Endothelial cell of umbilical vein (primary cell): Measurements from ENCODE around the gene SCN5A. TPM values are rescaled to one million over a fixed set of nuclear protein-coding genes. Genes with fewer than 3 reads are reported as not detected.

Experiments used
- BruUV-seq: library from RNA; stranded (reverse); fragments of 400-500 nt; replicated peaks from 2 replicates; lab custom pipeline; 2021; lab: Mats Ljungman, UMichigan
- CTCF ChIA-PET: fragments of 300-600, 350-600 bp; sonication (Branson Sonifier 250); formaldehyde crosslinking; loops from one replicate; lab custom pipeline; 2021; ENCODE audit warnings: antibody characterized with exemption, inconsistent platforms; lab: Charles Lee
- POLR2A ChIA-PET: fragments of 300-600, 350-600 bp; sonication (Branson Sonifier 250); formaldehyde crosslinking; loops from one replicate; lab custom pipeline; 2021; ENCODE audit warnings: antibody characterized with exemption, inconsistent platforms; lab: Charles Lee
- DNase-seq: peaks from one replicate; pipeline ENCODE4 v3.0.0-alpha.2; 2011; ENCODE audit warnings: low read depth, low spot score
- FAIRE-seq: peaks from 2 replicates; lab custom pipeline; 2011; peaks lifted over from hg19 to GRCh38; lab: Jason Lieb, UNC
- H2AFZ ChIP-seq: 2 replicates; pipeline ENCODE4 v1.6.0; 2012; ENCODE audit warnings: low read depth, low read length, control low read depth, inconsistent platforms
- H3K27ac ChIP-seq: 2 replicates; pipeline ENCODE4 v1.5.1; 2011; ENCODE audit warnings: low read depth, mild to moderate bottlenecking, control low read depth, low read length, moderate library complexity; ENCODE audit not compliant: insufficient read depth
- H3K27me3 ChIP-seq, 2 experiments: 2 replicates each; pipeline versions ENCODE4 v1.6.0 to v1.6.1; 2011; ENCODE audit warnings: low read length in 2 of 2, mixed read lengths in 1 of 2; ENCODE audit not compliant: control insufficient read depth in 2 of 2, insufficient read depth in 2 of 2
- H3K36me3 ChIP-seq, 2 experiments: 2 replicates in 1 of 2; 3 replicates in 1 of 2; pipeline ENCODE4 v1.5.1; 2011; ENCODE audit warnings: low read length in 2 of 2, mild to moderate bottlenecking in 1 of 2, moderate library complexity in 1 of 2; ENCODE audit not compliant: control insufficient read depth in 2 of 2, insufficient read depth in 2 of 2; ENCODE audit errors: extremely low read depth in 1 of 2
- H3K4me1 ChIP-seq: 3 replicates; pipeline ENCODE4 v1.5.1; 2011; ENCODE audit warnings: mild to moderate bottlenecking, low read length; ENCODE audit not compliant: control insufficient read depth, insufficient read depth; ENCODE audit errors: extremely low read depth
- H3K4me2 ChIP-seq: 2 replicates; pipeline ENCODE4 v1.6.1; 2011; ENCODE audit warnings: low read length, control low read depth, mixed read lengths; ENCODE audit not compliant: insufficient read depth
- H3K4me3 ChIP-seq, 3 experiments: fragments of 200-600 bp in 1 of 3; sonication (generic), shearing (Covaris generic) in 1 of 3; replicated peaks in 1 of 3; 2 replicates each; pipeline ENCODE4 v1.5.1; 2011 to 2016; ENCODE audit warnings: control low read depth in 3 of 3, low read length in 3 of 3, mild to moderate bottlenecking in 2 of 3, inconsistent platforms in 1 of 3, low read depth in 1 of 3, moderate library complexity in 1 of 3; ENCODE audit not compliant: insufficient read depth in 1 of 3
- H3K79me2 ChIP-seq: 2 replicates; pipeline ENCODE4 v1.6.0; 2012; ENCODE audit warnings: low read length, inconsistent platforms; ENCODE audit not compliant: control insufficient read depth, insufficient read depth
- H3K9ac ChIP-seq: replicated peaks from 2 replicates; pipeline ENCODE3; 2011; ENCODE audit warnings: low read length, control low read depth; ENCODE audit not compliant: insufficient read depth; ENCODE audit errors: extremely low read depth
- H3K9me1 ChIP-seq: replicated peaks from 3 replicates; pipeline ENCODE4 v1.6.0; 2011; ENCODE audit warnings: mild to moderate bottlenecking, low read length; ENCODE audit not compliant: control insufficient read depth, insufficient read depth; ENCODE audit errors: extremely low read depth
- H3K9me3 ChIP-seq: replicated peaks from 2 replicates; pipeline ENCODE4 v1.5.1; 2012; ENCODE audit warnings: low read length, inconsistent platforms; ENCODE audit not compliant: control insufficient read depth, insufficient read depth
- H4K20me1 ChIP-seq: replicated peaks from 2 replicates; pipeline ENCODE3; 2011; ENCODE audit warnings: mild to moderate bottlenecking, low read length; ENCODE audit not compliant: control insufficient read depth, insufficient read depth; ENCODE audit errors: extremely low read depth
- CTCF ChIP-seq, 2 donors: IDR thresholded peaks; 1 replicate in 1 of 2; 2 replicates in 1 of 2; pipeline ENCODE4 v1.5.1; 2011; ENCODE audit warnings: low read length in 2 of 2, mild to moderate bottlenecking in 2 of 2, moderate library complexity in 2 of 2, control low read depth in 1 of 2, inconsistent platforms in 1 of 2, low read depth in 1 of 2; ENCODE audit not compliant: insufficient read depth in 1 of 2; ENCODE audit errors: extremely low read depth in 1 of 2
- EZH2 ChIP-seq: IDR thresholded peaks from 2 replicates; pipeline ENCODE4 v1.6.1; 2012; ENCODE audit warnings: borderline replicate concordance, low read depth, mild to moderate bottlenecking, moderate library complexity, low read length, inconsistent platforms; ENCODE audit not compliant: severe bottlenecking
- FOS ChIP-seq: IDR thresholded peaks from 2 replicates; pipeline ENCODE4 v1.6.1; 2011; ENCODE audit warnings: mild to moderate bottlenecking, low read length, moderate library complexity, borderline replicate concordance; ENCODE audit not compliant: insufficient read depth
- GATA2 ChIP-seq: IDR thresholded peaks from 2 replicates; pipeline ENCODE4 v1.7.0; 2011; ENCODE audit warnings: low read depth, mild to moderate bottlenecking, moderate library complexity, mixed read lengths, low read length; ENCODE audit not compliant: insufficient read length, insufficient read depth
- JUN ChIP-seq: IDR thresholded peaks from 2 replicates; pipeline ENCODE4 v1.6.1; 2011; ENCODE audit warnings: borderline replicate concordance, low read depth; ENCODE audit not compliant: insufficient read length, insufficient read depth
- MAX ChIP-seq: IDR thresholded peaks from 2 replicates; pipeline ENCODE4 v1.6.1; 2011; ENCODE audit not compliant: insufficient read depth, insufficient read length
- MYC ChIP-seq: IDR thresholded peaks from one replicate; pipeline ENCODE4 v1.6.1; 2011; ENCODE audit warnings: mild to moderate bottlenecking, low read depth, low read length
- POLR2A ChIP-seq: IDR thresholded peaks from 2 replicates; pipeline ENCODE4 v1.6.1; 2012; ENCODE audit warnings: low read depth, mild to moderate bottlenecking, control low read depth, low read length
- POLR2AphosphoS5 ChIP-seq: IDR thresholded peaks from 2 replicates; pipeline ENCODE4 v1.6.1; 2012; ENCODE audit warnings: low read depth, mild to moderate bottlenecking, control low read depth, low read length, moderate library complexity; ENCODE audit not compliant: insufficient read depth
- dilution Hi-C: fragments of 300-500 bp; cut with MboI; formaldehyde crosslinking; loops from one replicate; pipeline ENCODE4 v1.15.0; 2019; ENCODE audit warnings: low sequenced_read_pairs; ENCODE audit not compliant: extremely low pct_ligation_motif_present
- intact Hi-C: fragments of 100-400 bp; cut with micrococcal nuclease; formaldehyde crosslinking; loops from one replicate; pipeline ENCODE4 v1.10.0; 2022
- polyA plus RNA-seq, 4 experiments: library from polyadenylated mRNA; depleted of rRNA in 3 of 4; stranded (reverse) in 3 of 4; unstranded in 1 of 4; fragments of >200 nt; gene quantifications; 2 replicates each; pipeline versions ENCODE4 v1.2.1 to v1.2.3, GENCODE V29; 2011 to 2012; ENCODE audit warnings: missing spikeins in 1 of 4
- total RNA-seq: library from RNA; stranded (reverse); gene quantifications from 2 replicates; pipeline ENCODE4 v1.2.3, GENCODE V29; 2021

The SCN5A gene
- total and polyA plus RNA-seq, 2 donors (not counting 3 experiments of a cell fraction or from before 2014, with no cell fraction given), result 2.7 to 20.0 TPM

- ChIA-PET CTCF (interaction anchor here (1.0 to 1.6 kb wide), 3 partner anchors 119 to 315 kb away, joined by 3 to 6 read pairs (median 4); no protein-coding TSS in a partner anchor), POLR2A (no interaction called here)
- no peak overlapping the region for H3K4me2 ChIP-seq
- TF ChIP-seq POLR2A, result no peak
- TF ChIP-seq JUN, result no peak
- no peak for TF ChIP-seq POLR2AphosphoS5
- no peak for TF ChIP-seq CTCF (IDR thresholded peaks at IDR 0.05; ENCODE audit: extremely low read depth in 1 of 2, insufficient read depth in 1 of 2, low read depth in 1 of 2, low read length in 2 of 2)
- no peak for TF ChIP-seq EZH2
- no peak for TF ChIP-seq GATA2
- TF ChIP-seq MYC, result no peak
- no peak for TF ChIP-seq MAX
- no peak for TF ChIP-seq FOS
- H3K4me1 ChIP-seq, result no peaks in the 10 kb centered on the region
- DNase-seq, result no peak
- dilution Hi-C loops, result no loop called here
- peak; percentile 4 for FAIRE-seq
- no peaks in the 10 kb centered on the region for H3K27me3 ChIP-seq
- H2AFZ ChIP-seq, result no peak overlapping the region
- no peak overlapping the region for H3K27ac ChIP-seq
- no peaks in the 10 kb centered on the region for H4K20me1 ChIP-seq
- no peaks in the 10 kb centered on the region for H3K9me1 ChIP-seq
- BruUV-seq, result no TSS peak
- H3K9ac ChIP-seq, result no peak overlapping the region
- peaks cover 5 to 6% of the 10 kb centered on the region in 2 experiments for H3K36me3 ChIP-seq
- H3K9me3 ChIP-seq, result no peaks in the 10 kb centered on the region
- intact Hi-C loops, result loop anchor here (2.0 kb wide), 1 partner anchor 316 kb away; no protein-coding TSS in a partner anchor
- H3K4me3 ChIP-seq, result no peak overlapping the region
- no peaks in the 10 kb centered on the region for H3K79me2 ChIP-seq
These were observed 121.0 kb downstream of the SCN5A start for GRCh38 chr3:38528457-38528856.
